Right ventricle myocardium inferior (tissue), 1 donor: ENCODE results near the gene EDIL3. TPM values are rescaled to one million over a fixed set of nuclear protein-coding genes. Genes with fewer than 3 reads are reported as not detected.

Source experiments
- ATAC-seq: fragments of 200-7000 bp; cut with Tn5 transposase; one replicate; pipeline ENCODE4 v1.9.1; 2020; ENCODE audit warnings: mild to moderate bottlenecking, moderate library complexity
- DNase-seq: peaks from one replicate; pipeline ENCODE4 v3.0.0; 2021; ENCODE audit errors: missing footprints
- intact Hi-C: fragments of 100-400 bp; cut with DNase I; formaldehyde crosslinking; loops from one replicate; pipeline ENCODE4 v1.11.0; 2022
- total RNA-seq: library from RNA; stranded (reverse); fragmentation: NEBNext Ultra II Directional; extraction: Animal tissue kit (Norgen Biotek cat#: 25700); gene quantifications from one replicate; pipeline ENCODE4 v1.2.1, GENCODE V29; 2021
- donor health status: DM: no; HTN: yes; CAD: no; lungs with severe emphysema.

EDIL3 gene
- total RNA-seq, 1 donor from 2014 or later = 1.7 TPM

DNA sequence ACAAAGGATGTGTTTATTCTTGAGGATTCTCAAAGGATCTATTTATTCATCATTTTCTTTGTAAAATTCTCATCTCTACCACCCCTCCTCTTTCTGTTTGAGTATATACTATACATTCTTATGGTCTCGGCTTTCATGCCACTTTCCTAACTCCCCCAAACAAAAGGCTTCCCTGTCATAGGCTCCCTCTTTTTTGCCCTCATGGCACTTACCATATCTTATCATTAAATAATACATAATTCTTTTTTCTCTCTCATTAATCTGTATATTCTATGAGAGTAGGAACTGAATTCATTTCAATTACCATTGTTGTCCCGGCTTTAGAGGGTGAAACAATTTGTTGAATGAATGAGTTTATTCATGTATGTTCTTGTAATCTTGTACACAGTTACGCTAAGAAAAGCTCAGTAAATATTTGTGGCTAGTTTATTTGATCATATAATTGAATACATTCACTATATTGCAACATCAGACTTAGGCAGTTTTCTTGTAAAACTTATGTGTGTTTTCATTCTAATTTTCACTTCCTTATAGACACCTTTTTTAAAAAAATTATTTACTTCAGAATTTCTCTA is 254.6 kb downstream of the EDIL3 start:
- intact Hi-C loops = no loop called here
- ATAC-seq (no peak), DNase-seq (no peak)

DNA sequence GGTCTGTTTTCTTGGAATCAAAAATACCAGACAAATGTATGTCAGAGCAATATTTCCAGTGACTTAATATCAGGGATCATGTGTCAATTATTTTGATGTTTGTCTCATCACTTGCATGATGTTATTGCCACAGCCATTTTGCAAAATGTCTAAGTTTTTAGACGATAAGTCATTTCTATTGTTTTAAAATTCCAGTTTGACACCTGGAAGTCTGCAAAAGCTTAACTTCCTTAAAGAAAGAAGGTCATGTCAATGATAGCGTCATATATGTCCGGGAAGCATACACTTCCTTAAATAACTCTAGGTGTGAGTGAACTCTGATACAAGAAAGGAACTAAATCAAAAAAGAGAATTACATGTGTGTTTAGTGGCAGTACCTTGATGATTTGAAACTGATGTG is 259.5 kb downstream of the EDIL3 start:
- DNase-seq = no peak
- no peak for ATAC-seq
- intact Hi-C loops = no loop called here

DNA sequence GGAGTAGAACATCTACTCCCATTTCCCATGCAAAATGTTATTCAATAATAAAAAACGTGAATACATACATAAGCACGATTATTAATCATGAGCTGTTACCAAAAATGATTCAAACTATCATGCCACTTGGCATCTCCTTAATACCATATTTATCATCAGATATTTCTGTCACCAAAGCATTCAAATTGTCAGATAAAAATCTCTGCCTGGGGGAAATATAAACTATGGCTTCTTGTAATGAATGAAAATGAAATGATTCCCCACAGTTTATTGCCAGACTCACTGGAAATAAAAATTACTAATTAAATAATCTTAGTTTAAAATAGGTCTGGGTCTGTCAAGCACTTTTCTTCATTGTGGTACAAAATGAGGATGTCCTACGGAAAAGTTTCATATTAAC is 265.4 kb downstream of the EDIL3 start:
- no peak for DNase-seq
- ATAC-seq = no peak
- intact Hi-C loops = no loop called here

DNA sequence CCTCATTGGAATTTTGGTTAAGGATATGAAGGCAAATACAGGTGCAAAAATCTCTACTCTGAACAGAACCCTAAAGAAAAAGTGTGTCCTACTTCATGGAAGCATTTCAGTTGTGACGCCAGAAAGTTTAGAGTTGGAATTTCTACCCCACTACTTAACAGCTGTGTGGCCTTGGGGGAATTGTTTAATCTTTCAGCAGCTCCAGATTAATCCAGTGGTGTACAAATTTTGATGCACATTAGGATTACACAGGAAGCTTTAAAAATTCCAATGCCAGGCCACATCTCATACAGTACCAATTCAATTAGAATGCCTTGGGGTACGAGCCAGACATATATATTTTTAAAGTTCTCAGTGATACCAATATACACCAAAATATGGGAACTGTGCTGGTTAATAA is 266.1 kb downstream of the EDIL3 start:
- DNase-seq (no peak), ATAC-seq (no peak)
- intact Hi-C loops = no loop called here

DNA sequence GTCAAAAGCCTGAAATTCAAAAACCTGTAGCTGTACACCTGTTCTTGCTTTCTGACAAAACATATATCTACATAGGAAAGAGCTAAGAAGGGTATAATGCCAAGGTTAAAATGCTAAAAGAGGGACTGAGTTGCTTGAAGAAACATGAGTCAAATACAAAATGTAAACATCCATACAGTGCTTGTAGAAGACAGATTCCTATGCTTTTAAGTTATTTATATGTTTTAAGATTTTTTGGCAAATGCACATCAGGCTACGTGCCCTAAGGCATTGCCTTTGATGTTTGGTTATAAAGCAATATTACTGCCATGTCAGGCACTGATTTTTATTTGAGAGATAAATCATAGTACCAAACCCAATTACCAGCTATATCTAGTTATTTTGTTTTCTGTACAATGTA is 269.0 kb downstream of the EDIL3 start:
- intact Hi-C loops = no loop called here
- no peak for DNase-seq
- no peak for ATAC-seq

DNA sequence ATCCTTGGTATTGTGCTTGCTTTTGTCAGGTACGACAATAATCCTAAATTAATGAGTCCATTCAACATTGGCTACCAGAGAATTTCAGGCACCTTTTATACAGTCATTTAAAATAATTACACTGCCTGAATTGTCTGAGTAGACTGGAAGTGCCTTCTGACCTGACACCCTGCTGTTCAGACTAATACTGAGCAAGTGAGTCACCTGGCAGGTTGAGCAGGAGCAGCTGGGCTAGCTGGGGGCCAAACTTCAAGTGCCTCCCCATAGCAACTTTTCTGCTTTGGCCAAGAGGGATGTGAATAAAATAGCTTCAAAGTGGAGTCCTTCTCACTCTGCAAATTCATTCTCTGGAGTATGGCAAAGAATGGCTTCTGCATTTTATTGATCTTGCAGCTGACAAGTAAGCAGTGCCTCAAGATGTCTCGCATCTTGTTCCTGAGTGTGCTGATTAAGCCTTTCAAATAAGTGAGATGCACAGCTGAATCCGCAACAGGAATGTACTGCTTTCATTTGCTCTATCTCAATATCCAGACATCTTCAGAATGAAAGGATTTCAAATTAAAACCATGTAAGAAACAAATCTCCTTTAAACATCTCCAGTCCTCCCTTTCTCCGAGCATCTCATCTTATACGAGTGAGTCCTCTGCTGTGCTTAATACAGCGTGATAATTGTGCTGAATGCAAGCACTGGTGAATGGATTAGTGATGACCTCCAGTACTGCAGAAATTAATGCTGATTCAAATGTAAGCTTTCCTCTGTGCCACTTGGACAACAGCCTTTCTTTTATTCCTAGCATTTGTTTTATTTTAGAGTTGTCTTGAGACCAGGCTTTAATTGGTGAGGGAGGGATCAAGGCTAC is 271.2 kb downstream of the EDIL3 start:
- ATAC-seq = no peak
- no peak for DNase-seq
- intact Hi-C loops = no loop called here

DNA sequence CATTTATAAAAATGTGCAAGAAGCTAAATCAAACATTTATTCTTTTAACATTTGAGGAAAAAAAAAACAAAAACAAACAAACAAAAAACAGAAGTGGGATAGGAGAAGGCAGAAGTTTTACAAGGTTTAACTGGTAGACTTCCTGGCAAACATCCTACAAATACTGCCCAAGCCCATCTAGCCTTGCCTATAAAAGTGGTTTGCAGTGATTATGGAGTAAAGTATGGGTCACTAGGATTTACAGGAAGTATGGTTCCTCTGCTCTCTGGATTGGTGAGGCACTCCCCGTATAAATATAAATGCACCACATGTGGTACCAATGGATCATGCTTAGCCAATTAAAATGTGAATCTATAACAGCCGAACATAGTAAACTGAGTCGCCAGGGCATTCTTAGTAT is 291.9 kb downstream of the EDIL3 start:
- intact Hi-C loops = no loop called here
- DNase-seq (no peak), ATAC-seq (no peak)

DNA sequence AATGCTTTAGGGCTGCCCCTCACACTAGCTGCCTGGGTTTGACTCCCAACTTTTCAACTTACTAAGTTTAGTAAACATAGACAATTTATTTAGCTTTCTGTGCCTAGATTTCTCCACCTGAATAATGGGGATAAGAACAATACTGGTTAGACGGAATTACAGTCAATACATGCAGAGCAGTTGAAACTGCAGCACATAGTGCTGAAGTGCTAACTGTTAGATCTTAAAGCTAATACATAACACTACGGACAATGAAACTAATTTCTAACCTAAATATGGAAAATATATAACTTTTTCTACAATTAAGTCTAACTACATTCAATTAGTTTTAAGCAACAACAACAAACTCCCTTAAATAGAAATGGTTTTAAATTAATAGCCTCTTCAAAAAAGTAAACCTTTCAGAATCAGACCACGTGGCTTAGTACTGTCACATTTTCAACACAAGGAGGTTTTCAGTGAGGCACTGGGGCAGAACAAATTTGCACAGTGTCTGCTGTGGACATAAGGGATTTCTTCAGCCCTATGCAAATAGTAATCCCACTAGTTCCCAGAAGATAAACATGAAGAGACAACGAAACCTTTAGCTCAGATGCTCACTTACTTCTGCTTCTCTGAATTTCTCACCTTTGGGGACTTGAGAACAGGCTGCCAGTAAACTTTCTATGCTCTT is 293.4 kb downstream of the EDIL3 start:
- intact Hi-C loops = no loop called here
- DNase-seq (no peak), ATAC-seq (no peak)

DNA sequence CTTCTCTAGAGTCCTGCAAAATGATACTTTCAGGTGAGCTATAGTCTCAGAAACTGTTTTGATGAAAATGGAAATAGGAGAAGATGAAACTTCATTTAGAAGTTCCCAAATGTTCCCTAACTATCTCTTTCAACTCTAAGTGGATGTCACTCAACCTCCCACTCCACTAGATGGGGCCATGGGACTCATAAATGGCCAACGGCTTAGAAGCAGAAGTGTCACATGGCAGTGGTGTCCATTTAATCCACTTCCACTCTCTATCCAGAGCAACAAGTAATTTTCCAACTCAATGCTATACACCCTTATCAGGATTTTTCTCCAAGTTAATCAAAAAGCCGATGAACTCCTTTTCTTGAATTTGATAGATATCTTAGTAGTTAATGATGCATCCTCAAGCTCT is 295.7 kb downstream of the EDIL3 start:
- ATAC-seq = no peak
- intact Hi-C loops = no loop called here
- no peak for DNase-seq

DNA sequence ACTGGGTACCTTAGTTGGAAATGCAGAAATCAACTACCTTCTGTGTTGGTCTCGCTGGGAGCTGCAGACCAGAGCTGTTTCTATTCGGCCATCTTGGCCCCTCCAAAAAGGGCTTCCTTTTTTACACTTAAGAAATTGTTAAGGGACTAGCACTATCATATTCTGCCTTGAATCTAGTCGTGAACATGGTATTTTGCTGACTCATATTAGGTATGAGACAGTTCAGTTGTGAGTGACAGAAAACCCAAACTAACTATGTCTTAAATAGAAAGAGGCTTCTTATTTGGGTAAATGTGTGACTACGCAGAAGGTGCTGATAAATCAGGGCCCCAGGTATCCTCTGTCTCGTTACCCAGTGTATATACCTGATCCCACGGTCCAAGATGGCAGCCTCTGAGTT is 298.2 kb downstream of the EDIL3 start:
- intact Hi-C loops = no loop called here
- DNase-seq = no peak
- ATAC-seq = no peak

DNA sequence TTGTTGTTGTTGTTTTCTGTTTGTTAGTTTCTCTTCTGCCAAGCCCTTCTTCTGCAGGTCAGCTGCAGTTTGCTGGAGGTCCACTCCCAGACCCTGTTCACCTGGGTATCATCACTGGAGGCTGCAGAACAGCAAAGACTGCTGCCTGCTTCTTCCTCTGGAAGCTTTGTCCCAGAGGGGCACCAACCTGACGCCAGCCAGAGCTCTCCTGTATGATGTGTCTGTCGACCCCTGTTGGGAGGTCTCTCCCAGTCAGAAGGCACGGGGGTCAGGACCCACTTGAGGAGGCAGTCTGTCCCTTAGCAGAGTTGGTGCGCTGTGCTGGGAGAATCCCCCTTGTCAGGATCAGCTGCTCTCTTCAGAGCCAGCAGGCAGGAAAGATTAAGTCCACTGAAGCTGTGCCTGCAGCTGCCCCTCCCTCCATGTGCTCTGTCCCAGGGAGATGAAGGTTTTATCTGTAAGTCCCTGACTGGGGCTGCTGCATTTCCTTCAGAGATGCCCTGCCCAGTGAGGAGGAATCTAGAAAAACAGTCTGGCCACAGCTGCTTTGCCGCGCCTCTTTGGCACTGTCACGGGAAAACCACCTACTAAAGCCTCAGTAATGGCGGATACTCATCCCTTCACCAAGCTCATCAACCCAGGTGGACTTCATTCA is 299.2 kb downstream of the EDIL3 start:
- DNase-seq = peak; percentile 50
- ATAC-seq = no peak
- intact Hi-C loops = no loop called here

DNA sequence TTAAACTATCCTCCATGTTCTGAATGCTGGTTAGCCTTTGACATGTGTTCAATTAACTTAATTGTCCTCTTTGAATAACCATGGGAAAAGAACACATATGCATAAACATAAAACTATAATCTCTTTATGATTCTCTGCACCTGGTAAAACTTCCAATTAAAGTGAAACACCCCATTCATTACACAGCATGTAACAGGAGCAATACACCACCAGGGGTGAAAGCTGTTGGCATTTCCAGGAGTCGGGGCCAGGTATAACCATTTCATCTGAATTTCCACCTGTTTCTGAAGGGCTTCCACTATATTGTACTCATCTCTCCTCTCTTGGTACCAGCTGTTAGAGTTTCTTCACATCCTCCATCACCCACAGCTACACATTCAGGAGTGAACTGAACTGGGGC is 303.8 kb downstream of the EDIL3 start:
- intact Hi-C loops = no loop called here
- ATAC-seq (no peak), DNase-seq (no peak)

DNA sequence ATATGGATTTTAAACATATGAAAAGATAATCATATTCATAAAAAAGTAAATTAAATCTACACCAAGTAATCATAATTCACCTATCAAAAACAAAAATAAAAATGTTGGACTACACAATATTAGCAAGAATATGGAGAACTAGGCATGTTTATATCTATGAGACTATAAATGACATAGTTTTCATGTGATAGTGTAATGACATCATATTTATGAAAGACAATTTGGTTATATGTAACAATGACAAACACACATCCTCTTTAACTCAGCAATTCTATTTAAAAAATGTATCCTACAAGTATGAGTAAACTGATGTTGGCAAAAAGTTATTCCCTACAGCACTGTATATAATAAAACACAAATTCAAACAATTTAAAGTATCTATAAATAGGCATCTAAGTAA is 312.3 kb downstream of the EDIL3 start:
- intact Hi-C loops = no loop called here
- DNase-seq (no peak), ATAC-seq (no peak)

DNA sequence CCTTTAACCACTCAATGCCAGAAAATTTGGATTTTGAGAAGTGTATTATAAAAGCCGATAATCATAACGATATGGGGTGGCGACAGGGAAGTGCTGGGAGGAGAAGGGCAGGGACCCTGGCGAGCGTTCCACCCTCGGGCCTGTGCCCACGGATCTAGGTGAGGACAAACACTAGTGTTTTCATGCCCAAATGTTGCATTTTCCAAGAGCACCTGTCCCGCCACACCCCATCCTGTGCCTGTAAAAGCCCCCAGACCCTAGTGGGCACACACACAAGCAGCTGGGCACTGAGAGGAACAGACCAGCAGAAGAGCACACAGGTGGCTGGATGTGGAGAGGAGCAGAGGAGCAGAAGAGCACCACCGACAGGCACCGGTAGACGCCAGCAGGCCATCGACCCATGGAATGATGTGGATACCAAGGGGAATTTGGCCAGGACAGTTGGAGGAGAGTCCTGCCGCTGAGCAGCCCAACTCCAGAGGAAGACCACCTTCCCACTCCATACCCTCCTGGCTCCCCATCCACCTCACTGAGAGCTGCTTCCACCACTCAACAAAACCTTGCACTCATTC is 315.0 kb downstream of the EDIL3 start:
- ATAC-seq (no peak), DNase-seq (peak; percentile 34)
- intact Hi-C loops = no loop called here

DNA sequence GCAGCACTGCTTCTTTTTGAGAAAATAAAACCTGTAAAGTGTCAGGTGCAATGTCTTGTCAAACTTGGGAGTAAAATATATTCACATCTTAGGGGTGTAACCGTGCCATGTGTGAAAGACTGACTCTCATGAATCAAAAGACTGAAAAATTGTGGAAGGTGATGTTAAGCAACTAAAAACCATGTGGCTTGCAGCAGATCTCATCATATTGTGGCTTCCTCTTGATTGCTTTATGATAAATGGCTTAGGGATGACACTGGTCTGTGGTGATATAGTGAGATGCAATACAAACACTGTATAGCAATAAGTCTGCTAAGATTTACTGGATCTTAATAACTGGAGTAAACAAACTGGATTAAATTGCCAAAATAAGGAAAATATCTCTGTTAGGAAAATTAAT is 321.6 kb downstream of the EDIL3 start:
- intact Hi-C loops = no loop called here
- DNase-seq (no peak), ATAC-seq (no peak)

DNA sequence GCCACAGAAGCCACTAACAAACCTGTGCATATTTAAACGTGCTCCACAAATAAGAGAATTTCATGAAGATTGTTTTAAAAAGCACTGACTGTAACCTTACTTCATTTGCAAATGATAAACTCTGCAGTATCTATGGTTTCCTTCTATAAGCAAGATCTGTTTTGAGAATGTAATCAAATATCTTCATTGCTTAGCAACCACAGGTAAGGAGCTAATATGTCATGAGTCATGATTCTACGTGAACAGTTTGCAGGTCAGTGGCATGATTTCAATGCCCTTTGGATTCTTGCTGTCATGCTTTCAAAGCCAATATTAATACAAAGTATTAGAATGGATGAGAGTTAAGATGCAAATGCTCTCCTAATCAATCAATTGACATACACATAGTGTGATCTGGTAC is 325.0 kb downstream of the EDIL3 start:
- no peak for ATAC-seq
- DNase-seq = no peak
- intact Hi-C loops = no loop called here

DNA sequence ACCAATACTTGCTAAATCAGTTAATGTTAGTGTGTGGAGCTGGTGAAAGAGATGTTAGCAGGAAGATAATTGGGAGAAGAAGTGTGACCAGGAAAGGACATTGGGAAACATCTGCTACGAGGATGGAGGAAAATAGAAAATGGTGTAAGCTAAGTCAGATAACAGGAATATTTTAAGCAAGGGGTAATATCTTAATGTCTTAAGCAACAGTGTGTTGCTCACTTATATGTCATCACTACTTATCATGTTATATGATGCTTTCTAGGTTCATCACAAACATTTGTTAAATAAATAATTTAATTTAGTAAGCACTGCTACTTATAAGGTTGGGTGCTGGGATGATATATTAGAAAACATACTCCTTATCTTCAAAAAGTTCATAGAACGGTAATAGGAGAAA is 326.1 kb downstream of the EDIL3 start:
- no peak for ATAC-seq
- intact Hi-C loops = no loop called here
- no peak for DNase-seq

DNA sequence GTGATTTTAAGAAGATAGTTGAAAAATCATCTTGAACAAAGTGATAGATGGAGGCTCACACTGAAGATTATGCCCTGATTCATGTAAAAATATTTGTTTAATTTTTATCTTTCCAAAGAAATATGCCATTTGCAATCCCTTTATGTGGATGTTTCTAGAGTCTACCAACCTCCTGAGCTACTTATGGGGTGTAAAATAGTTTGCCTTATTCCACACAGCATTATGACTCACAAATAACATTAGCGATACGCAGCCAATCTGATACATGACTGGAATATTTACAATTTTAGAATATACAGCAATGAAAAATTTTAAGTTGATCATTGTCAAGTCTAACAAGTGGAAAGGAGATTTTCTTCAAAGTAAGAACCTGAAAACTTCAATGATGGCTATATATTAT is 327.5 kb downstream of the EDIL3 start:
- DNase-seq = no peak
- intact Hi-C loops = no loop called here
- no peak for ATAC-seq

DNA sequence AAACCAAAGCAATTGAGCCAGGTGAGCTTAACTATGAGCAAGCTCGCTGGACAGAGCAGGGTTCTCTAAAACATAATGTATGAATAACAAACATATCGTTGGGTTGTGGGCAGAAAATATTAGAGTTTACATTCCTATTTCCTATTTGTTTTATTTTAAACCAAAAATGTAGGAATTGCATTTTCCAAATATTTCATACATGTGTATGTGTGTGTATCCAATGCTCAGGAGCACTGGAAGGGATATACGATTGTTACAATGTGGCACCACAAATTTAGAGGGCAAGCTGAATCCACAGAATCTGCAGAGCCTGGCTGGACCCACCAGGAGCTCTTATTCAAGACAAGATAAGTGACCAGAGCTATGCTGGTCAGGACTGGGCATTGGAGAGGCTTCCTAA is 338.7 kb downstream of the EDIL3 start:
- intact Hi-C loops = no loop called here
- DNase-seq (no peak), ATAC-seq (no peak)

DNA sequence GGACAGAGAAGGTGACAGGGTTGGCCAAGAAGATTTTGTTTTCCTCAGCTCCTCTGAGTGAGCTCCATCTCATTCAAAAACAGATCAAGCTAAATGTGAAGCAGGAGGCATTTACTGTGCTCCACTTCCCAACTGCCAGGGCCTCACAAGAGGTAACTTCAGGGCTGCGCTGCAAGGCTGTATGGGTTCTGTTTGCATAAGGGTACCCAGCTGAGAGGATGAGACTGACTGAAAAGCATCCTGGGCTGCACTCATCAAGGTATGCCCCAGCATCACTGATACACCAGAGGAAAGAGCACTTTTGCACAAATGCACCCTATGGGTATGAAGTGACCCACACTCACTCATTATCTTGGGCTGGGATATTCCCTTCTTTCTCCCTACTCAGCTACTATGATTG is 347.8 kb downstream of the EDIL3 start:
- no peak for ATAC-seq
- intact Hi-C loops = no loop called here
- no peak for DNase-seq
